Uterus (tissue), 4 donors: ENCODE measurements around the gene DOCK1. TPM values are rescaled to one million over a fixed set of nuclear protein-coding genes. Genes with fewer than 3 reads are reported as not detected.
"Not testable (repeated sequence)": the region's sequence is repeated elsewhere in the genome, so short reads cannot be mapped to it uniquely, and the experiment has no call there.

Source experiments
- DNase-seq, 2 donors: peaks; one replicate each; pipeline ENCODE4 v3.0.0-alpha.2; 2019 to 2020
- H3K27ac ChIP-seq, 2 donors: fragments of 200-600 bp; sonication (generic); 1 replicate in 1 of 2; 2 replicates in 1 of 2; pipeline ENCODE4 v1.5.1; 2016 to 2018
- H3K27me3 ChIP-seq, 2 donors: fragments of 200-600 bp; sonication (generic); one replicate each; pipeline ENCODE4 v1.5.1; 2018 to 2019; ENCODE audit warnings: control low read depth in 1 of 2
- H3K36me3 ChIP-seq, 2 donors: fragments of 200-600 bp; sonication (generic); one replicate each; pipeline ENCODE4 v1.5.1; 2019; ENCODE audit warnings: control low read depth in 1 of 2
- H3K4me1 ChIP-seq, 2 donors: fragments of 200-600 bp; sonication (generic); one replicate each; pipeline ENCODE4 v1.5.1; 2018 to 2019; ENCODE audit warnings: control low read depth in 1 of 2
- H3K4me3 ChIP-seq, 2 donors: fragments of 200-600 bp; sonication (generic); 1 replicate in 1 of 2; 2 replicates in 1 of 2; pipeline ENCODE4 v1.5.1; 2018 to 2019; ENCODE audit warnings: mild to moderate bottlenecking in 1 of 2
- H3K9me3 ChIP-seq, 2 donors: fragments of 200-600 bp; sonication (generic); one replicate each; pipeline ENCODE4 v1.5.1; 2019; ENCODE audit warnings: control low read depth in 1 of 2
- POLR2A ChIP-seq, 2 donors: fragments of 450-650 bp; IDR thresholded peaks; one replicate each; pipeline ENCODE4 v1.6.1; 2016; ENCODE audit warnings: antibody characterized with exemption in 2 of 2, mild to moderate bottlenecking in 1 of 2, moderate library complexity in 1 of 2
- intact Hi-C: fragments of 100-400 bp; cut with DNase I; formaldehyde crosslinking; loops from one replicate; pipeline ENCODE4 v1.15.1; 2023; ENCODE audit warnings: low total_unique reads
- total RNA-seq, 4 donors: library from RNA; depleted of rRNA in 3 of 4; stranded (reverse); fragments of >200 nt in 3 of 4; gene quantifications; one replicate each; pipeline versions ENCODE4 v1.1.0 to v1.2.4, GENCODE V29; 2014 to 2023
- TF ChIP-seq, protein P1 (sequence below), 4 experiments: fragments of 200-600 bp in 2 of 4; fragments of 450-650 bp in 2 of 4; sonication (generic) in 2 of 4; IDR thresholded peaks; one replicate each; pipeline ENCODE4 v1.5.1; 2016 to 2019; ENCODE audit warnings: antibody characterized with exemption in 4 of 4, mild to moderate bottlenecking in 2 of 4, moderate library complexity in 1 of 4
- donor health status: DM: yes; HTN: yes; CAD: no.

The DOCK1 gene
- total RNA-seq, 4 donors from 2014 or later: 15.6 to 130 (median 65.0) TPM

- intact Hi-C loops: no loop called here
Measured at GRCh38 chr10:127308031-127308430, 402.8 kb downstream of the DOCK1 start.

DNA sequence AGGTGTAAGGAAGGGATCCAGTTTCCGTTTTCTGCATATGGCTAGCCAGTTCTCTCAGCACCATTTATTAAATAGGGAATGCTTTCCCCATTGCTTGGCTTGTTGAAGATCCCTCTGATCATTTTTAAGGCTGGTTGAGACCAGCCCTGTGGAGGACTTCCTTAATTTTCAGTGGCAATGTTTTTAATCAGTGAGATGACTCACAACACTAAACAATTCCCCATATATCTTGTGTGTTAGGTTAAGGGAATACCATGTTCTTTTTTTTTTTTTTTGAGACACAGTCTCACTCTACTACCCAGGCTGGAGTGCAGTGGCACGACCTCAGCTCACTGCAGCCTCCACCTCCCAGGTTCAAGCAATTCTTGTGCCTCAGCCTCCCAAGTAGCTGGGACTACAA, 404.4 kb downstream of the DOCK1 start:
- H3K4me3 ChIP-seq, H3K9me3 ChIP-seq, DNase-seq, H3K4me1 ChIP-seq, H3K27ac ChIP-seq, H3K36me3 ChIP-seq, intact Hi-C loops, H3K27me3 ChIP-seq: not testable (repeated sequence)

More at GRCh38 chr10:127308031-127308430, 402.8 kb downstream of the DOCK1 start:
- no peak overlapping the region for H3K4me3 ChIP-seq
- H3K27me3 ChIP-seq: no peaks in the 10 kb centered on the region
- H3K9me3 ChIP-seq: no peaks in the 10 kb centered on the region
- TF ChIP-seq, protein P1, sequence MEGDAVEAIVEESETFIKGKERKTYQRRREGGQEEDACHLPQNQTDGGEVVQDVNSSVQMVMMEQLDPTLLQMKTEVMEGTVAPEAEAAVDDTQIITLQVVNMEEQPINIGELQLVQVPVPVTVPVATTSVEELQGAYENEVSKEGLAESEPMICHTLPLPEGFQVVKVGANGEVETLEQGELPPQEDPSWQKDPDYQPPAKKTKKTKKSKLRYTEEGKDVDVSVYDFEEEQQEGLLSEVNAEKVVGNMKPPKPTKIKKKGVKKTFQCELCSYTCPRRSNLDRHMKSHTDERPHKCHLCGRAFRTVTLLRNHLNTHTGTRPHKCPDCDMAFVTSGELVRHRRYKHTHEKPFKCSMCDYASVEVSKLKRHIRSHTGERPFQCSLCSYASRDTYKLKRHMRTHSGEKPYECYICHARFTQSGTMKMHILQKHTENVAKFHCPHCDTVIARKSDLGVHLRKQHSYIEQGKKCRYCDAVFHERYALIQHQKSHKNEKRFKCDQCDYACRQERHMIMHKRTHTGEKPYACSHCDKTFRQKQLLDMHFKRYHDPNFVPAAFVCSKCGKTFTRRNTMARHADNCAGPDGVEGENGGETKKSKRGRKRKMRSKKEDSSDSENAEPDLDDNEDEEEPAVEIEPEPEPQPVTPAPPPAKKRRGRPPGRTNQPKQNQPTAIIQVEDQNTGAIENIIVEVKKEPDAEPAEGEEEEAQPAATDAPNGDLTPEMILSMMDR (IDR thresholded peaks at IDR 0.05): no peak
- no peak for TF ChIP-seq POLR2A (IDR thresholded peaks at IDR 0.05)
- H3K27ac ChIP-seq: no peak overlapping the region
- no peak for DNase-seq
- H3K36me3 ChIP-seq: no peaks in the 10 kb centered on the region
- no peaks in the 10 kb centered on the region for H3K4me1 ChIP-seq

- H3K27ac ChIP-seq: no peak overlapping the region
- intact Hi-C loops: no loop called here
- no peak for TF ChIP-seq POLR2A (IDR thresholded peaks at IDR 0.05)
- no peaks in the 10 kb centered on the region for H3K9me3 ChIP-seq
- no peak overlapping the region for H3K4me3 ChIP-seq
- H3K27me3 ChIP-seq: no peaks in the 10 kb centered on the region
- no peaks in the 10 kb centered on the region for H3K36me3 ChIP-seq
- DNase-seq: no peak
- no peaks in the 10 kb centered on the region for H3K4me1 ChIP-seq
Measured at GRCh38 chr10:127310430-127310829, 405.2 kb downstream of the DOCK1 start.

GRCh38 chr10:127310923-127311322, 405.7 kb downstream of the DOCK1 start:
- no peaks in the 10 kb centered on the region for H3K36me3 ChIP-seq
- no peaks in the 10 kb centered on the region for H3K27me3 ChIP-seq
- no peak overlapping the region for H3K4me3 ChIP-seq
- intact Hi-C loops: no loop called here
- H3K4me1 ChIP-seq: no peaks in the 10 kb centered on the region
- no peak for DNase-seq
- no peaks in the 10 kb centered on the region for H3K9me3 ChIP-seq
- no peak overlapping the region for H3K27ac ChIP-seq
- TF ChIP-seq, protein P1 (IDR thresholded peaks at IDR 0.05): no peak
- TF ChIP-seq POLR2A (IDR thresholded peaks at IDR 0.05): no peak

DNA sequence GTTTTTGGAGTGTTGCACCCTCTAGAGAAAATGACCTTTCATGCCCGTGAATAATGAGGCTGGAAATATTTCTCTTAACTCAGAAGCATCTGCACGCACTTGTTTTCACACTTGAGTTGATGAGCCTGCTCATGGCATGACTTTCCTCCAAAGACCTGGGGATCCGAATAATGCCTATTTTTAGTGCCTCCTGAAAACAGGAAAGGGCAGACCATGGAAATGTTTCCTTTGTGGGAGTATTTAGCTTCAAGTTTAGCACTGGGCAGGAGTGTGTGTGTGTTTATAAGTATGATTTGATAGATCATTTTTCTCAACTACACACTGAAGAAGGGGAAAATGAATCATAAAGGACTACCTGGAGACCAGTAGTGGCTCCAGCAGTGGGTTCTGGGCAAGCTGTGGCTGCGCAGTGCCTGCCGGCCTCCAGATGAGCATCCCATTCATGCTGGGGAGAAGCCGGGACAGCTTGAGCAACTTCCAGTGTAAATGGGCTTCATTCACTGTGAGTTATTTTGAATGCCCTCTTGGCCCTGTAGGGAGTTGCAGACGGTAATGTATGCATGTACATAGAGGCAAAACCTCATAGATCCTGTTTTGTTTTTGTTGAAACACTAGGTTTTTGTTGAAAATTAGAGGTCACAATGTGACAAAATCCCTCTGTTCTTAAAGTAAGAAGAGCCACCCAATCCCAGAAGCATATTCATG, 408.9 kb downstream of the DOCK1 start:
- no peaks in the 10 kb centered on the region for H3K27me3 ChIP-seq
- TF ChIP-seq POLR2A (IDR thresholded peaks at IDR 0.05): no peak
- TF ChIP-seq, protein P1 (IDR thresholded peaks at IDR 0.05): no peak
- H3K27ac ChIP-seq: no peak overlapping the region
- intact Hi-C loops: no loop called here
- H3K4me3 ChIP-seq: no peak overlapping the region
- no peaks in the 10 kb centered on the region for H3K9me3 ChIP-seq
- no peaks in the 10 kb centered on the region for H3K36me3 ChIP-seq
- no peak for DNase-seq
- H3K4me1 ChIP-seq: no peaks in the 10 kb centered on the region

DNA sequence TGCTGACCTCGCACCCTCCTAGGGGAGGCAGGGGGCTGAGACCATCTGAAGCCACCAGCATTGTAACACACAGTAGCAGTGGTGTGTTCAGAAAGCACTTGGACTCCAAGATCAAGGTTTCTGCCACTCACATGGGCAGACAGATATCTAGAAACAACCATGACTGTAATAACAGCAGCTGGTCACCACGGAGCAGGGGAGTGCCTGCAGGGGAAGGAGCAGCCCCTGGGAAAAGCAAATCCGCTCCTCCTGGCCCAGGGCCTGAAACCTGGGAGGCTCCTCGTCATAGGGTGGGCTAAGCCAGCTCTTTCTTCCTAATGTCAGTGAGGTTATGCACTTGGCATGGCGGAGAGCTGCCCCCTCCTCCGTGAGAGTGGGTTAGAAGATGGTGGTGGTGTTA, 409.6 kb downstream of the DOCK1 start:
- Histone ChIP-seq H3K27me3 (no peaks in the 10 kb centered on the region), H3K4me1 (no peaks in the 10 kb centered on the region), H3K27ac (no peak overlapping the region), H3K9me3 (no peaks in the 10 kb centered on the region), H3K36me3 (no peaks in the 10 kb centered on the region), H3K4me3 (no peak overlapping the region)
- DNase-seq: no peak
- TF ChIP-seq, protein P1 (IDR thresholded peaks at IDR 0.05): no peak
- TF ChIP-seq POLR2A (IDR thresholded peaks at IDR 0.05): no peak
- intact Hi-C loops: no loop called here
